ENCODE measurements around the gene FDX1. TPM values are rescaled to one million over a fixed set of nuclear protein-coding genes. Genes with fewer than 3 reads are reported as not detected.
A peak's percentile ranks its signal among the peaks of the same experiment; 100 is the strongest.

FDX1 gene
- total RNA-seq, 5 donors from 2014 or later (not counting 1 experiment from before 2014, with no cell fraction given) = 9.1 to 12.5 (median 10.1) TPM

GRCh38 chr11:110454609-110455008 lies 24.9 kb downstream of the FDX1 start:
- no peaks in the 10 kb centered on the region for H3K9me3 ChIP-seq
- H3K4me1 ChIP-seq (ENCODE audit: control insufficient read depth in 1 of 2, extremely low read depth in 1 of 2, insufficient read depth in 2 of 2, low read length in 2 of 2) = peaks cover 0 to 5% of the 10 kb centered on the region in 2 experiments
- H3K4me1 Mint-ChIP-seq = peaks cover 38 to 49% (median 45%) of the 10 kb centered on the region in 3 donors
- no peaks in the 10 kb centered on the region for H3K27me3 Mint-ChIP-seq
- ATAC-seq (replicated peaks in 1 of 4) (no peak), DNase-seq (no peak)
- no peak overlapping the region for H3K4me3 Mint-ChIP-seq
- no peaks in the 10 kb centered on the region for H3K27me3 ChIP-seq (replicated peaks in 1 of 2; ENCODE audit: control insufficient read depth in 2 of 2, extremely low read depth in 1 of 2, insufficient read depth in 2 of 2, low read length in 1 of 2)
- H3K36me3 ChIP-seq (ENCODE audit: control insufficient read depth in 2 of 2, extremely low read depth in 1 of 2, insufficient read depth in 1 of 2, low read length in 1 of 2) = peaks cover 0 to 20% of the 10 kb centered on the region in 2 donors
- ChIA-PET POLR2A (no interaction called here), CTCF (interaction anchor here (0.6 to 0.7 kb wide), 2 partner anchors 13 to 184 kb away, joined by 3 read pairs; no protein-coding TSS in a partner anchor)
- no peak overlapping the region for H3K27ac ChIP-seq (ENCODE audit: low read length)
- H3K27ac Mint-ChIP-seq = no peak overlapping the region
- no peaks in the 10 kb centered on the region for H3K9me3 Mint-ChIP-seq
- H3K36me3 Mint-ChIP-seq = peaks cover 40% of the 10 kb centered on the region
- WGBS (ENCODE audit: insufficient coverage) = no CpG with 5 or more reads among the region's 1 CpG
- no peak overlapping the region for H3K4me3 ChIP-seq (ENCODE audit: control insufficient read depth in 1 of 2, extremely low read depth in 1 of 2, low read length in 1 of 2)

GRCh38 chr11:110455718-110456117 lies 26.0 kb downstream of the FDX1 start:
- Histone ChIP-seq H3K36me3 (ENCODE audit: control insufficient read depth in 2 of 2, extremely low read depth in 1 of 2, insufficient read depth in 1 of 2, low read length in 1 of 2) (peaks cover 0 to 28% of the 10 kb centered on the region in 2 donors), H3K9me3 (no peaks in the 10 kb centered on the region), H3K27me3 (replicated peaks in 1 of 2; ENCODE audit: control insufficient read depth in 2 of 2, extremely low read depth in 1 of 2, insufficient read depth in 2 of 2, low read length in 1 of 2) (no peaks in the 10 kb centered on the region), H3K4me1 (ENCODE audit: control insufficient read depth in 1 of 2, extremely low read depth in 1 of 2, insufficient read depth in 2 of 2, low read length in 2 of 2) (peaks cover 0 to 5% of the 10 kb centered on the region in 2 experiments), H3K27ac (ENCODE audit: low read length) (no peak overlapping the region), H3K4me3 (ENCODE audit: control insufficient read depth in 1 of 2, extremely low read depth in 1 of 2, low read length in 1 of 2) (no peak overlapping the region)
- 36% methylated on average over 3 of the region's 6 CpGs for whole genome bisulfite sequencing (ENCODE audit: insufficient coverage)
- Mint-ChIP-seq H3K4me1 (peaks cover 42 to 51% (median 42%) of the 10 kb centered on the region in 3 donors), H3K27ac (no peak overlapping the region), H3K4me3 (no peak overlapping the region), H3K9me3 (no peaks in the 10 kb centered on the region), H3K27me3 (no peaks in the 10 kb centered on the region), H3K36me3 (peaks cover 50% of the 10 kb centered on the region)
- DNase-seq (no peak), ATAC-seq (replicated peaks in 1 of 4) (no peak)
- POLR2A ChIA-PET = no interaction called here
- CTCF ChIA-PET = interaction anchor here (0.5 to 1.0 kb wide), 5 partner anchors 105 to 1833 kb away, joined by 3 to 9 read pairs (median 4); no protein-coding TSS in a partner anchor

GRCh38 chr11:110463153-110463552 lies 33.4 kb downstream of the FDX1 start:
- H3K27me3 Mint-ChIP-seq = no peaks in the 10 kb centered on the region
- peaks cover 0 to 5% (median 4%) of the 10 kb centered on the region in 3 donors for H3K4me1 Mint-ChIP-seq
- H3K9me3 Mint-ChIP-seq = no peaks in the 10 kb centered on the region
- H3K4me3 Mint-ChIP-seq = no peak overlapping the region
- ChIA-PET CTCF (interaction anchor here in 1 of 2 donors (0.6 kb wide), 2 partner anchors 28 to 225 kb away, joined by 3 read pairs; no protein-coding TSS in a partner anchor), POLR2A (no interaction called here)
- no peak overlapping the region for H3K27ac Mint-ChIP-seq
- Histone ChIP-seq H3K27me3 (replicated peaks in 1 of 2; ENCODE audit: control insufficient read depth in 2 of 2, extremely low read depth in 1 of 2, insufficient read depth in 2 of 2, low read length in 1 of 2) (no peaks in the 10 kb centered on the region), H3K4me1 (ENCODE audit: control insufficient read depth in 1 of 2, extremely low read depth in 1 of 2, insufficient read depth in 2 of 2, low read length in 2 of 2) (no peaks in the 10 kb centered on the region), H3K36me3 (ENCODE audit: control insufficient read depth in 2 of 2, extremely low read depth in 1 of 2, insufficient read depth in 1 of 2, low read length in 1 of 2) (peaks cover 9 to 33% of the 10 kb centered on the region in 2 donors), H3K4me3 (ENCODE audit: control insufficient read depth in 1 of 2, extremely low read depth in 1 of 2, low read length in 1 of 2) (no peak overlapping the region), H3K9me3 (no peaks in the 10 kb centered on the region), H3K27ac (ENCODE audit: low read length) (no peak overlapping the region)
- DNase-seq (peak in 18 of 35 experiments; percentile 2 to 47 (median 6)), ATAC-seq (replicated peaks in 1 of 4) (peak in 1 of 4 experiments; percentile 43)
- peaks cover 53% of the 10 kb centered on the region for H3K36me3 Mint-ChIP-seq
- WGBS (ENCODE audit: insufficient coverage) = 48% methylated on average over 2 of the region's 6 CpGs

GRCh38 chr11:110465231-110465630 lies 35.5 kb downstream of the FDX1 start:
- H3K36me3 ChIP-seq (ENCODE audit: control insufficient read depth in 2 of 2, extremely low read depth in 1 of 2, insufficient read depth in 1 of 2, low read length in 1 of 2) = peaks cover 9 to 19% of the 10 kb centered on the region in 2 donors
- WGBS (ENCODE audit: insufficient coverage) = 94% methylated on average over 2 of the region's 2 CpGs
- H3K4me3 ChIP-seq (ENCODE audit: control insufficient read depth in 1 of 2, extremely low read depth in 1 of 2, low read length in 1 of 2) = no peak overlapping the region
- H3K4me1 ChIP-seq (ENCODE audit: control insufficient read depth in 1 of 2, extremely low read depth in 1 of 2, insufficient read depth in 2 of 2, low read length in 2 of 2) = no peaks in the 10 kb centered on the region
- CTCF ChIA-PET = no interaction called here
- H3K4me1 Mint-ChIP-seq = peaks cover 0 to 5% (median 4%) of the 10 kb centered on the region in 3 donors
- no peak overlapping the region for H3K4me3 Mint-ChIP-seq
- no peaks in the 10 kb centered on the region for H3K9me3 ChIP-seq
- peaks cover 42% of the 10 kb centered on the region for H3K36me3 Mint-ChIP-seq
- no peak overlapping the region for H3K27ac ChIP-seq (ENCODE audit: low read length)
- POLR2A ChIA-PET = no interaction called here
- DNase-seq = no peak
- no peak for ATAC-seq (replicated peaks in 1 of 4)
- H3K27me3 Mint-ChIP-seq = no peaks in the 10 kb centered on the region
- H3K27ac Mint-ChIP-seq = no peak overlapping the region
- no peaks in the 10 kb centered on the region for H3K27me3 ChIP-seq (replicated peaks in 1 of 2; ENCODE audit: control insufficient read depth in 2 of 2, extremely low read depth in 1 of 2, insufficient read depth in 2 of 2, low read length in 1 of 2)
- no peaks in the 10 kb centered on the region for H3K9me3 Mint-ChIP-seq

- H3K36me3 ChIP-seq (ENCODE audit: control insufficient read depth in 2 of 2, extremely low read depth in 1 of 2, insufficient read depth in 1 of 2, low read length in 1 of 2) = peaks cover 9 to 13% of the 10 kb centered on the region in 2 donors
- no peaks in the 10 kb centered on the region for H3K4me1 ChIP-seq (ENCODE audit: control insufficient read depth in 1 of 2, extremely low read depth in 1 of 2, insufficient read depth in 2 of 2, low read length in 2 of 2)
- no peaks in the 10 kb centered on the region for H3K9me3 ChIP-seq
- no peak overlapping the region for H3K27ac ChIP-seq (ENCODE audit: low read length)
- Mint-ChIP-seq H3K36me3 (peaks cover 35% of the 10 kb centered on the region), H3K4me3 (no peak overlapping the region), H3K4me1 (no peaks in the 10 kb centered on the region), H3K27me3 (no peaks in the 10 kb centered on the region), H3K27ac (no peak overlapping the region), H3K9me3 (no peaks in the 10 kb centered on the region)
- no peak overlapping the region for H3K4me3 ChIP-seq (ENCODE audit: control insufficient read depth in 1 of 2, extremely low read depth in 1 of 2, low read length in 1 of 2)
- ChIA-PET CTCF (interaction anchor here in 1 of 2 donors (0.6 kb wide), 2 partner anchors 33 to 58 kb away, joined by 3 to 4 read pairs; no protein-coding TSS in a partner anchor), POLR2A (interaction anchor here (0.6 to 0.7 kb wide), 3 partner anchors 239 to 1387 kb away, joined by 3 to 12 read pairs (median 4); no protein-coding TSS in a partner anchor)
- WGBS (ENCODE audit: insufficient coverage) = 100% methylated on average over 1 of the region's 3 CpGs
- no peak for ATAC-seq (replicated peaks in 1 of 4)
- no peak for DNase-seq
- H3K27me3 ChIP-seq (replicated peaks in 1 of 2; ENCODE audit: control insufficient read depth in 2 of 2, extremely low read depth in 1 of 2, insufficient read depth in 2 of 2, low read length in 1 of 2) = no peaks in the 10 kb centered on the region
These were observed 37.8 kb downstream of the FDX1 start for GRCh38 chr11:110467556-110467955.

GRCh38 chr11:110468121-110468520 lies 38.4 kb downstream of the FDX1 start:
- H3K9me3 Mint-ChIP-seq = no peaks in the 10 kb centered on the region
- ChIA-PET POLR2A (interaction anchor here in 1 of 2 donors (0.6 kb wide), 1 partner anchor 1243 kb away, joined by 3 read pairs; no protein-coding TSS in a partner anchor), CTCF (interaction anchor here in 1 of 2 donors (0.6 kb wide), 1 partner anchor 33 kb away, joined by 3 read pairs; no protein-coding TSS in a partner anchor)
- Histone ChIP-seq H3K4me1 (ENCODE audit: control insufficient read depth in 1 of 2, extremely low read depth in 1 of 2, insufficient read depth in 2 of 2, low read length in 2 of 2) (no peaks in the 10 kb centered on the region), H3K27ac (ENCODE audit: low read length) (no peak overlapping the region), H3K36me3 (ENCODE audit: control insufficient read depth in 2 of 2, extremely low read depth in 1 of 2, insufficient read depth in 1 of 2, low read length in 1 of 2) (peaks cover 9 to 12% of the 10 kb centered on the region in 2 donors), H3K9me3 (no peaks in the 10 kb centered on the region), H3K27me3 (replicated peaks in 1 of 2; ENCODE audit: control insufficient read depth in 2 of 2, extremely low read depth in 1 of 2, insufficient read depth in 2 of 2, low read length in 1 of 2) (no peaks in the 10 kb centered on the region), H3K4me3 (ENCODE audit: control insufficient read depth in 1 of 2, extremely low read depth in 1 of 2, low read length in 1 of 2) (no peak overlapping the region)
- H3K27ac Mint-ChIP-seq = no peak overlapping the region
- H3K4me1 Mint-ChIP-seq = no peaks in the 10 kb centered on the region
- ATAC-seq (replicated peaks in 1 of 4) (no peak), DNase-seq (no peak)
- H3K27me3 Mint-ChIP-seq = no peaks in the 10 kb centered on the region
- no peak overlapping the region for H3K4me3 Mint-ChIP-seq
- no CpG with 5 or more reads among the region's 4 CpGs for WGBS (ENCODE audit: insufficient coverage)
- peaks cover 32% of the 10 kb centered on the region for H3K36me3 Mint-ChIP-seq
